Measurements from ENCODE around the gene INO80E.

The INO80E gene

DNA sequence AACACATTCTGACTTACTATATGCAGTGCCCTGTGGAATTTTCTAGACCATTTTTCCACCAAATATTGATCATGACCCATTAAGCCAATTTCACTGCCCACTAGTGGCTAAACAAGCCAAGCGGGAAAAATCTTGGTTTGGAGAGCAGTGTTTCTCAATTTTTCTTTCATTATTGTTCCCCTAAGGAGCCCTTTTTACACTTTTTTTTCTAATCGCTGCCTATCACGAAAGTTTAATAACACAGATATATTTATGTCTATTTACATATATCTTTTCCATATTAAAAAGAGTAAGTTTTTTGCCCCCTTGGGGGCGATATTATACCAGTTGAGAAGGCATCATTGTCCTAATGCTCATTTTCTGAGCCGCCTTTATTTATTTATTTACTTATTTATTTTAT is 45.8 kb downstream of the INO80E start:
- no peaks in the 10 kb centered on the region for H3K9me3 ChIP-seq (ENCODE audit: insufficient read depth, low read length)
- H3K4me3 ChIP-seq (ENCODE audit: low read length): no peak overlapping the region
- no peaks in the 10 kb centered on the region for H3K4me1 ChIP-seq (ENCODE audit: low read length)
- H3K79me2 ChIP-seq (ENCODE audit: low read length): no peaks in the 10 kb centered on the region
- no peak for TF ChIP-seq EZH2phosphoT487 (IDR thresholded peaks at IDR 0.05; ENCODE audit: low read depth)
- TF ChIP-seq, protein P1, sequence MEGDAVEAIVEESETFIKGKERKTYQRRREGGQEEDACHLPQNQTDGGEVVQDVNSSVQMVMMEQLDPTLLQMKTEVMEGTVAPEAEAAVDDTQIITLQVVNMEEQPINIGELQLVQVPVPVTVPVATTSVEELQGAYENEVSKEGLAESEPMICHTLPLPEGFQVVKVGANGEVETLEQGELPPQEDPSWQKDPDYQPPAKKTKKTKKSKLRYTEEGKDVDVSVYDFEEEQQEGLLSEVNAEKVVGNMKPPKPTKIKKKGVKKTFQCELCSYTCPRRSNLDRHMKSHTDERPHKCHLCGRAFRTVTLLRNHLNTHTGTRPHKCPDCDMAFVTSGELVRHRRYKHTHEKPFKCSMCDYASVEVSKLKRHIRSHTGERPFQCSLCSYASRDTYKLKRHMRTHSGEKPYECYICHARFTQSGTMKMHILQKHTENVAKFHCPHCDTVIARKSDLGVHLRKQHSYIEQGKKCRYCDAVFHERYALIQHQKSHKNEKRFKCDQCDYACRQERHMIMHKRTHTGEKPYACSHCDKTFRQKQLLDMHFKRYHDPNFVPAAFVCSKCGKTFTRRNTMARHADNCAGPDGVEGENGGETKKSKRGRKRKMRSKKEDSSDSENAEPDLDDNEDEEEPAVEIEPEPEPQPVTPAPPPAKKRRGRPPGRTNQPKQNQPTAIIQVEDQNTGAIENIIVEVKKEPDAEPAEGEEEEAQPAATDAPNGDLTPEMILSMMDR (IDR thresholded peaks at IDR 0.05; ENCODE audit: low read depth, low read length): peak; percentile 47
- no peak overlapping the region for H3K27ac ChIP-seq (ENCODE audit: low read length)
- no peaks in the 10 kb centered on the region for H4K20me1 ChIP-seq (ENCODE audit: insufficient read depth, low read length)
- peaks cover 5% of the 10 kb centered on the region for H3K27me3 ChIP-seq (ENCODE audit: low read depth, low read length)
- no peak overlapping the region for H3K9ac ChIP-seq (ENCODE audit: low read length)
- H3K4me2 ChIP-seq (ENCODE audit: low read length): no peak overlapping the region
- H2AFZ ChIP-seq (ENCODE audit: low read depth, low read length): no peak overlapping the region
- H3K36me3 ChIP-seq (replicated peaks; ENCODE audit: low read depth, low read length): no peaks in the 10 kb centered on the region

DNA sequence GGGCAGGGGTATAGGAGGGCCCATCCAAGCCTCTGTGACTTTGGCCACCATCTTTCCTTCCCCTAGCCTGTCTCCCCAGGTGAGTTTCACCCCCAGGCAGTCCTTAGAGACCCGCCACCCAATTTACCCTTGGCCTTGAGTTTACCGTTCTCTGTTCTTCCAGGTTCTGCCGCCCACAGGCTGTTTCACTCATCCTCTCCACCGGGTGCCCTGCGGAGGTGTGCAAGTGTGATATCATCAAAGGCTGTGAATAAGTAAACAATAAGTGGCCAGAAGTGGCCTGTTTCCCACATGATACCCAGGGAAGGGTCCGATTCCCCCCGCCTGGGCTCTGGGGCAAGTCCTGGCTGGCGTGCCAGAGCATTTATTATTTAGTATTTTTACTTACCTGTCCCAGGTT is 50.1 kb downstream of the INO80E start:
- Histone ChIP-seq H3K36me3 (replicated peaks; ENCODE audit: low read depth, low read length) (no peaks in the 10 kb centered on the region), H3K27ac (ENCODE audit: low read length) (no peak overlapping the region), H3K4me1 (ENCODE audit: low read length) (no peaks in the 10 kb centered on the region), H3K79me2 (ENCODE audit: low read length) (no peaks in the 10 kb centered on the region), H3K4me3 (ENCODE audit: low read length) (no peak overlapping the region), H4K20me1 (ENCODE audit: insufficient read depth, low read length) (no peaks in the 10 kb centered on the region), H3K27me3 (ENCODE audit: low read depth, low read length) (peaks cover 7% of the 10 kb centered on the region), H3K4me2 (ENCODE audit: low read length) (no peak overlapping the region), H3K9me3 (ENCODE audit: insufficient read depth, low read length) (no peaks in the 10 kb centered on the region), H3K9ac (ENCODE audit: low read length) (no peak overlapping the region), H2AFZ (ENCODE audit: low read depth, low read length) (no peak overlapping the region)
- TF ChIP-seq, protein P1 (IDR thresholded peaks at IDR 0.05; ENCODE audit: low read depth, low read length): no peak
- TF ChIP-seq EZH2phosphoT487 (IDR thresholded peaks at IDR 0.05; ENCODE audit: low read depth): no peak

DNA sequence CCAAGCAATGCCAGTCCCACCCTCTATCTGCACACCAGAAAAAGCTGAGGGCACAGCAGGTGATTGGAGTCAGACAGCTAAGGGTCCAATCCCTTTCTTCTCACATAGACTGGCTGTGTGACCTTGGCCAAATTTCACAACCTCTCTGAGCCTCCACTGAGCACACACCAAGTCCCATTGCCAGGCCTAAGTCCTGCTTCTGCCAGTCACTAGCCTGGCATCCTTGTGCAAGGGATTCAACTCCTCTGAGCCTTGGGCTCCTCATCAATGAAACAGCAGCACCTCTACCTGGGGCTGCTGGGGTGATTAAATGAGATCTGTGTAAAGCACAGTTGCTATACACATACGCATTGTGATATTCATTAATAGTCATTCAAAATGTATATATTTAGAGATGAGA is 50.5 kb downstream of the INO80E start:
- Histone ChIP-seq H3K27ac (ENCODE audit: low read length) (no peak overlapping the region), H3K36me3 (replicated peaks; ENCODE audit: low read depth, low read length) (no peaks in the 10 kb centered on the region), H2AFZ (ENCODE audit: low read depth, low read length) (no peak overlapping the region)

DNA sequence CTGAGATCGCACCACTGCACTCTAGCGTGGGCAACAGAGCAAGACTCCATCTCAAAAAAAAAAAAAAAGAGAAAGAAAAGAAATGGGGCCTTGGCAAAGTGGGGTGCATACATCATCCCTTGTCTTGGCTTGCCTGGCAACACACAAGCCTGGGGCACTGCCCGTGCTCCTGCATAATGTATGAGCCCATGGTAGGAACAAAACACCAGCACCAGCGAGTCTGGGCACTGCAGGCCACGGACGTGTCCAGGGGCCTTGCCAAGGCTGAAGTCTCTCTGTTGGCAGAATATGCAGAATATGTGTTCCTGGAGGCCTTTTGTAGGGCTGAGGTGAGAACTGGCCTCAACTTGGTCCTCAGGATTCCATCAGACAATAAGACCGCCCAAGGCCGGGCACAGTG is 53.8 kb downstream of the INO80E start:
- Histone ChIP-seq H3K4me2 (ENCODE audit: low read length) (no peak overlapping the region), H3K4me3 (ENCODE audit: low read length) (no peak overlapping the region), H3K27ac (ENCODE audit: low read length) (no peak overlapping the region), H3K79me2 (ENCODE audit: low read length) (no peaks in the 10 kb centered on the region), H3K27me3 (ENCODE audit: low read depth, low read length) (peaks cover 7% of the 10 kb centered on the region), H3K36me3 (replicated peaks; ENCODE audit: low read depth, low read length) (no peaks in the 10 kb centered on the region), H4K20me1 (ENCODE audit: insufficient read depth, low read length) (no peaks in the 10 kb centered on the region), H3K9me3 (ENCODE audit: insufficient read depth, low read length) (no peaks in the 10 kb centered on the region), H3K4me1 (ENCODE audit: low read length) (peaks cover 5% of the 10 kb centered on the region), H2AFZ (ENCODE audit: low read depth, low read length) (no peak overlapping the region), H3K9ac (ENCODE audit: low read length) (no peak overlapping the region)
- no peak for TF ChIP-seq EZH2phosphoT487 (IDR thresholded peaks at IDR 0.05; ENCODE audit: low read depth)
- TF ChIP-seq, protein P1 (IDR thresholded peaks at IDR 0.05; ENCODE audit: low read depth, low read length): no peak

More for the DNA sequence above, 50.5 kb downstream of the INO80E start:
- peaks cover 7% of the 10 kb centered on the region for H3K27me3 ChIP-seq (ENCODE audit: low read depth, low read length)
- no peak for TF ChIP-seq EZH2phosphoT487 (IDR thresholded peaks at IDR 0.05; ENCODE audit: low read depth)
- TF ChIP-seq, protein P1 (IDR thresholded peaks at IDR 0.05; ENCODE audit: low read depth, low read length): no peak
- H4K20me1 ChIP-seq (ENCODE audit: insufficient read depth, low read length): no peaks in the 10 kb centered on the region
- no peaks in the 10 kb centered on the region for H3K4me1 ChIP-seq (ENCODE audit: low read length)
- no peaks in the 10 kb centered on the region for H3K9me3 ChIP-seq (ENCODE audit: insufficient read depth, low read length)
- H3K9ac ChIP-seq (ENCODE audit: low read length): no peak overlapping the region
- no peak overlapping the region for H3K4me2 ChIP-seq (ENCODE audit: low read length)
- no peak overlapping the region for H3K4me3 ChIP-seq (ENCODE audit: low read length)
- H3K79me2 ChIP-seq (ENCODE audit: low read length): no peaks in the 10 kb centered on the region

All from OCI-LY3 (cell line).